ENCODE measurements around the gene NTN5.

DNA sequence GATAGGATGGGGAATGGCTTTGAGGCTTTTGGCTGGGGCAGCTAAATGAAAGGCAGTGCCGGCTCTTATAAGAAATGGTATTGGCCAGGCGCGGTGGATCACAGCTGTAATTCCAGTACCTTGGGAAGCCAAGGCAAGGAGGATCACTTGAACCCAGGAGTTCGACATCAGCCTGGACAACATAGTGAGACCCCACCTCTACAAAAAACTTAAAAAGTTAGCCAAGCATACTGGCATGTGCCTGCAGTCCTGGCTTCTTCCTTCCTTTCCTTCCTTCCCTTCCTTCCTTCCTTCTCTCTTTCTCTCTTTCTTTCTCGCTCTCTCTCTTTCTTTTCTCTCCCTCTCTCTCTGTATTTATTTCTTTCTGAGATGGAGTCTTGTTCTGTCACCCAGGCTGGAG is 30.0 kb downstream of the NTN5 start:
- TF ChIP-seq, protein P1, sequence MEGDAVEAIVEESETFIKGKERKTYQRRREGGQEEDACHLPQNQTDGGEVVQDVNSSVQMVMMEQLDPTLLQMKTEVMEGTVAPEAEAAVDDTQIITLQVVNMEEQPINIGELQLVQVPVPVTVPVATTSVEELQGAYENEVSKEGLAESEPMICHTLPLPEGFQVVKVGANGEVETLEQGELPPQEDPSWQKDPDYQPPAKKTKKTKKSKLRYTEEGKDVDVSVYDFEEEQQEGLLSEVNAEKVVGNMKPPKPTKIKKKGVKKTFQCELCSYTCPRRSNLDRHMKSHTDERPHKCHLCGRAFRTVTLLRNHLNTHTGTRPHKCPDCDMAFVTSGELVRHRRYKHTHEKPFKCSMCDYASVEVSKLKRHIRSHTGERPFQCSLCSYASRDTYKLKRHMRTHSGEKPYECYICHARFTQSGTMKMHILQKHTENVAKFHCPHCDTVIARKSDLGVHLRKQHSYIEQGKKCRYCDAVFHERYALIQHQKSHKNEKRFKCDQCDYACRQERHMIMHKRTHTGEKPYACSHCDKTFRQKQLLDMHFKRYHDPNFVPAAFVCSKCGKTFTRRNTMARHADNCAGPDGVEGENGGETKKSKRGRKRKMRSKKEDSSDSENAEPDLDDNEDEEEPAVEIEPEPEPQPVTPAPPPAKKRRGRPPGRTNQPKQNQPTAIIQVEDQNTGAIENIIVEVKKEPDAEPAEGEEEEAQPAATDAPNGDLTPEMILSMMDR (IDR thresholded peaks at IDR 0.05): no peak
- TF ChIP-seq POLR2A (IDR thresholded peaks at IDR 0.05): no peak

Measured in upper lobe of left lung (tissue), 4 donors.